Activated naive CD8-positive, alpha-beta T cell treated with anti-CD3 and anti-CD28 coated beads, Interleukin-2, amount 50 U/mL, for 24 hours (primary cell): Measurements from ENCODE around the gene CLSTN2.

Source experiments
- ATAC-seq: fragments of 150-1000 bp; cut with Tn5 transposase; one replicate; pipeline ENCODE4 v1.10.0; 2021
- DNase-seq: peaks from one replicate; pipeline ENCODE4 v3.0.0; 2021
- H3K27ac Mint-ChIP-seq: one replicate; pipeline ENCODE4 v1.8.0; 2021; ENCODE audit warnings: mild to moderate bottlenecking, mixed read lengths
- H3K27me3 Mint-ChIP-seq: one replicate; pipeline ENCODE4 v1.8.0; 2021; ENCODE audit warnings: mixed read lengths
- H3K36me3 Mint-ChIP-seq: one replicate; pipeline ENCODE4 v1.8.0; 2021; ENCODE audit warnings: low read depth, mixed read lengths
- H3K4me1 Mint-ChIP-seq: one replicate; pipeline ENCODE4 v1.8.0; 2021; ENCODE audit warnings: mixed read lengths
- H3K4me3 Mint-ChIP-seq: one replicate; pipeline ENCODE4 v1.8.0; 2021; ENCODE audit warnings: mild to moderate bottlenecking, moderate library complexity, mixed read lengths
- H3K9me3 Mint-ChIP-seq: one replicate; pipeline ENCODE4 v1.8.0; 2021; ENCODE audit warnings: mixed read lengths

The CLSTN2 gene

DNA sequence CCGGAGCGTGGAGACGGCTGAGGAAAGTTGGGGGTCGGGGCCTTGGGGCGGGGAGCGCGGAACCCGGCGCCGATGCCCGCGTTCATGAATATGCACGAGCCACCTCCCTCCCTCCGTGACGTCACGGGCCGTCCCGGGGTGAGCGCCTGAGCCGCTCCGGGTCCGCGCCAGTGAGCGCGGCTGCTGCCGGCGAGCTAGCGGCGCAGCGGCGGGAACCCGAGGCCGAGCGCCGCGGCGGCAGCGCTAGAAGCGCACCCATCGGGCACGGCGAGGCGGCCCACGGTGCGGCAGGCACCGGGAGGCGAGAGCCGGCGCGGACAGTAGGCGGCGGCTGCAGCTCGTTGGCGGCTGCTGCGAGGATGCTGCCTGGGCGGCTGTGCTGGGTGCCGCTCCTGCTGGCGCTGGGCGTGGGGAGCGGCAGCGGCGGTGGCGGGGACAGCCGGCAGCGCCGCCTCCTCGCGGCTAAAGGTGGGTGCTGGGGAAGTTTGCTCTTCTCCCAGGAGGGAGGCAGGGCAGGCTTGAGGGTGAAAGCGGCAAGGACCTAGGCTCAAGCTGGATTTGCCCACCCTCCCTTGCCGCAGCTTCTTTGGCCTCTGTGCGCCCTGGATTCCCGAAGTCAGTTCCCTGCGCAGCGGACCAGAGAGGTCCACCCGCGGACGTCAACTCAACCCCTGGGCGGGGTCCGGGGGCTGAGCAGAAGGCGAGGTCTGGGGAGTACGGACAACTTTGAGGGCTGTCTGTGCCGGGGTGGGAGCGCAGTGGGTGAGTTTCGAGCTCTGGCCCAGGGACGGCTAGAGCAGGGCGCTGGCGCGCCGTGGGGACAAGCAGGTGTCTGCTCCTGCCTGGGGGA is at the start of gene CLSTN2:
CLSTN2 (plus strand) TSS at position 170 of the 850 bp plus-strand sequence.
- peaks cover 5% of the 10 kb centered on the region for H3K4me1 Mint-ChIP-seq
- H3K27ac Mint-ChIP-seq, result no peak within 1 kb of the TSS
- peaks cover 55% of the 10 kb centered on the region for H3K27me3 Mint-ChIP-seq
- H3K36me3 Mint-ChIP-seq, result no peaks in the 10 kb centered on the region
- no peak within 1 kb of the TSS for H3K4me3 Mint-ChIP-seq
- peak; percentile 22 for DNase-seq
- ATAC-seq, result peak; percentile 67
- no peaks in the 10 kb centered on the region for H3K9me3 Mint-ChIP-seq

DNA sequence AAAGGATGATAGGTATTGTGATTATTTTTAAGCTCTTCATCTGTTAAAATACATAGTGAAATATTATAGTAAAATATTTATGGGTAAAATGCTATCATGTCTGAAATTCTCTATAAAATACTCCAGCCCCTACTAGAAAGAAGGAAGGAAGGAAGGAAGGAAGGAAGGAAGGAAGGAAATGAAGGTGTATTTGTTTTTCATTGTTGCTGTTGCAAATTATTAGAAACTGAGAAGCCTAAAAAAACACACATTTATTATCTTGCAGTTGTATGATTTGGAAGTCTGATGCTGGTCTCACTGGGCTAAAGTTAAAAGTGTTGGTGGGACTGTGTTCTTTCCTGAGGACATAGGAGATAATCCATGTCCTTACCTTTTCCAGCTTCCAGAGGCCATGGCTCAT is 47.6 kb upstream of the CLSTN2 start:
- Mint-ChIP-seq H3K9me3 (no peaks in the 10 kb centered on the region), H3K27me3 (peaks cover 2% of the 10 kb centered on the region), H3K36me3 (no peaks in the 10 kb centered on the region), H3K4me1 (no peaks in the 10 kb centered on the region), H3K27ac (no peak overlapping the region), H3K4me3 (no peak overlapping the region)
- DNase-seq, result no peak
- ATAC-seq, result no peak

DNA sequence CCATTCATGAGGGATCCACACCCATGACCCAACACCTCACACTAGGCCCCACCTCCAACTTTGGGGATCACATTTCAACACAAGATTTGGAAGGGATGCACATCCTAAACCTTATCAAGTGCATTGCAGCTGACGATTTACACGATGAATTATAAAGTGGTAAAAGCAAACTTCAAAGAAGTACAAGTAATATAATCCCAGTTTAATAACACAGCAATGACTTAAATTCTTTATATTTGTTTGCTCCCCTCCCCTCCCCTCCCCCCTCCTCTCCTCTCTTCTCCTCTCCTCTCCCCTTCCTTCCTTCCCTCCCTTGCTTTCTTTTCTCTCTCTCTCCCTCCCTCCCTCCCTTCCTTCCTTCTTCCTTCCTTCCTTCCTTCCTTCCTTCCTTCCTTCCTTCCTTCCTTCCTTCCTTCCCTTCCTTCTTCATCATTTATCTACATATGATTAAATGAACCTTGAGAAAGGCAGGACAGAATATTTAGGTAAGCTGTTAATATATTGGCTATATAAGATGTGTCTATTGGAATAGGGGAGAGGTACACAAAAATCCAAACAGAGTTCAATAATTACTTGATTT is 46.3 kb upstream of the CLSTN2 start:
- H3K27me3 Mint-ChIP-seq, result peaks cover under 1% of the 10 kb centered on the region
- DNase-seq (no peak), ATAC-seq (no peak)
- no peaks in the 10 kb centered on the region for H3K4me1 Mint-ChIP-seq
- H3K4me3 Mint-ChIP-seq, result no peak overlapping the region
- H3K36me3 Mint-ChIP-seq, result no peaks in the 10 kb centered on the region
- H3K27ac Mint-ChIP-seq, result no peak overlapping the region
- no peaks in the 10 kb centered on the region for H3K9me3 Mint-ChIP-seq

DNA sequence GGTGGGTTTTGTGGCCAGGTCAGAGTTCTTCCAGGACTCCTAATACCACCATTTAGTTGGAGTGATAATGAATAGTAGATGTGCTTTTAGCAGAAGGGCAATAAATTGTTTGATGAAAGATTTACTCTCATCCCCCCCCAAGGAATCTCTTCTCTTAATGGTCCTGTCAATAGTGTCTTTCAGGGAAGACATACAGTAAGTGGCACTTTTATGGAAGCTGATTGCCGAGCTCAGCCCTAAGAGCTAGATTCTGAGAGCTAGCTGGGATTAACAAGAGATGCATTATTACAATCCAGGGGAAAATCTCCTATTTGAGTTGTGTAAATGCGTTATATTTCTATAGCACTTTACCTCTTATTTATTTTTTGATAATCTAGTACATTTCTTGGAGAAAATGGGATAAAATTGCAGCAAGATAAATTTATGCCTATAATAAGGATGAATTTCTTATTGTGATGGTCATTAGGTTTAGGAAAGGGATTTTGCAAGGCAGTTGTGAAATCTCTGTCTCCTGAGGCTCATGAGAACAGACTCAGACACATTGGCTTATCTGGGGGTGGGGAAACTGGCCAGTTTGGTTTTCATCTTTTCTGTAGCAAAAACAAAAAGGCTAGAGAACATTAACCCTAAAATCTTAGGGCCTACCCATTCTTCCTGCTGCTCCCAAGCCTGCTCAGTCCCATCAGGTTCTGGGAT is 41.6 kb upstream of the CLSTN2 start:
- DNase-seq, result no peak
- no peak for ATAC-seq
- H3K27ac Mint-ChIP-seq, result no peak overlapping the region

DNA sequence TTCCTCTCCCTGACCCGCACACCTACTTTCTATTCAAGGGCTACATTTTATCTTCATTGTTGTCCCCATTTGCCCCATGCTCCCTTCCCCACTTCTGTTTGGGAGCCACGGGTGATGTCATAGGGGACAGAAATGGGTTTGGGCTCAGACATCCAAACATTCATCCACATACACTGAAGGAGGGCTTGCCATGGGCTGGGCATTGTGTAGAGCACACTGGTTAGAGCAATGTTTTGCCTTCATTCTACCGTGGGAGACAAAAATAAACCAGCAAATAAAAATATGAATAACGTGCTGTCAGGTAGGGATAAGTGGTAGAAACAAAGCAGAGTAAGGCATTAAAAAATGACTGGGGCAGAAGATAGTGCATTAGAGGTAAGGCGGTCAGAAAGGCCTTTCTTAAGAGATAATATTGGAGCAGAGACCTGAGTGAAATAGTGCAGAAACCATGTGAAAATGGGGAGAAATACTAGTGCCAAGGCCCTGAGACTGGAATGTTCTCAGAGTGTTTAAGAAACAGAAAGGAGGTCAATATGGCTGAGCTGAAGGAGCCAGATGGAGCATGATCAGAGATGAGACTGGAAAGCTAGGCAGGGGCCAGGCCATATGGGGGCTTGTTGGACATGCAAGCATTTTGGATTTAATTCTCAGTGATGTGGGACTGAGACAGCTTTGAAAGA is 40.9 kb upstream of the CLSTN2 start:
- ATAC-seq (no peak), DNase-seq (no peak)
- no peaks in the 10 kb centered on the region for H3K36me3 Mint-ChIP-seq
- no peaks in the 10 kb centered on the region for H3K27me3 Mint-ChIP-seq
- H3K4me3 Mint-ChIP-seq, result no peak overlapping the region
- no peaks in the 10 kb centered on the region for H3K9me3 Mint-ChIP-seq
- no peaks in the 10 kb centered on the region for H3K4me1 Mint-ChIP-seq
- H3K27ac Mint-ChIP-seq, result no peak overlapping the region

More for the DNA sequence above, 41.6 kb upstream of the CLSTN2 start:
- no peaks in the 10 kb centered on the region for H3K36me3 Mint-ChIP-seq
- H3K27me3 Mint-ChIP-seq, result no peaks in the 10 kb centered on the region
- no peaks in the 10 kb centered on the region for H3K4me1 Mint-ChIP-seq
- H3K9me3 Mint-ChIP-seq, result no peaks in the 10 kb centered on the region
- no peak overlapping the region for H3K4me3 Mint-ChIP-seq

DNA sequence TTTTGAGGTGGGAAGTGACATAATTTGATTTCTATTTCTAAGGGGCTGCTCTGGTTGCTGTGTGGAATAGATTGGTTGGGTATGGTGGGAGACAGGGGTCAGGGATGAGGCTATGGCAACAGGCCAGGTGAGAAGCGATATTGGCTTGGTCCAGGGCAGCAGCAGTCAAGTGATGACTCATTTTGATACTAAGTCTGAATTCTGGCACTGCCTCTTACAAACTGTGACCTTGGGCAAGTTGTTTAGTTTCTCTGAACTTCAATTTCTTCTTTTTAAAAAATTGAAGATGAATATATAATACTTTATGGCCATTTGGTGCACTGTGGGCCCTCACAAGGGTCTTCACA is 40.4 kb upstream of the CLSTN2 start:
- ATAC-seq (no peak), DNase-seq (no peak)
- Mint-ChIP-seq H3K9me3 (no peaks in the 10 kb centered on the region), H3K4me3 (no peak overlapping the region), H3K36me3 (no peaks in the 10 kb centered on the region), H3K27me3 (peaks cover 3% of the 10 kb centered on the region), H3K27ac (no peak overlapping the region), H3K4me1 (no peaks in the 10 kb centered on the region)

DNA sequence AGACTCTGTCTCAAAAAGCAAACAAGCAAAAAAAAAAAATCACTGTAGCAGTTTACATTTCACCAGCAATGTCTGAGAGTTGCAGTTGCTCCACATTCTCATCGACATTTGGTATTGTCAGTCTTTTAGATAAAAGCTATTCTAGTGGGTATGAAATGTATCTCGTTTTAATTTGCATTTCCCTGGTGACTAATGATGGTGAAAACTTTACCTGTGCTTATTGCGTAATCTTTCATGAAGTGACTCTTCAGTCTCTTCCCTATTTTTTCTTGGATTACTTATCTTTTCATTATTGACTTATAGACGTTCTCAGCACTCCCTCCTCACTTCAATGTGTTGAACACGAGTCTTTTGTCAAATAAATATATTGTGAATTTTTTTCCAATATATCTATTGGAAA is 37.2 kb upstream of the CLSTN2 start:
- DNase-seq (no peak), ATAC-seq (no peak)
- H3K4me3 Mint-ChIP-seq, result no peak overlapping the region
- peaks cover 8% of the 10 kb centered on the region for H3K27me3 Mint-ChIP-seq
- no peaks in the 10 kb centered on the region for H3K4me1 Mint-ChIP-seq
- H3K27ac Mint-ChIP-seq, result no peak overlapping the region
- no peaks in the 10 kb centered on the region for H3K36me3 Mint-ChIP-seq
- no peaks in the 10 kb centered on the region for H3K9me3 Mint-ChIP-seq

DNA sequence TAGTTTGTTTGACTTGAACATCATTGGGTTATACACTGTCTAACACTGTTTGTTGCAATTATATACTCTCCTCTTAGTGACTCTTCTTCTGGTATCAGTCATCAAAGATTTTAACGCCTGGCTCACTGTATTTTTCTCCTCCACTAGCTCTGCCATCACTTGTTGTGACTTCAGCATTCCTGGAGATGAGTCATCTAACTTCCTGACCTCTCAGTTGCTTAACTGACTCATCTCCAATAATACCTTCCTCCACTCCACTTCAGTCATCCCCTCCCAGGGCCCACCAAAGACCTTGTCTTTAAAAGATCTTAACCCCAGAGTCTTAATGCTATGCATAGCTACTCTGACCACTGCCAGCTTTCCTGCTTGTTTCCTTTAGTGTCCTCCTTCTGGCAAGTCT is 28.6 kb upstream of the CLSTN2 start:
- Mint-ChIP-seq H3K4me1 (no peaks in the 10 kb centered on the region), H3K4me3 (no peak overlapping the region), H3K9me3 (no peaks in the 10 kb centered on the region), H3K36me3 (no peaks in the 10 kb centered on the region), H3K27me3 (peaks cover 6% of the 10 kb centered on the region), H3K27ac (no peak overlapping the region)
- DNase-seq, result no peak
- peak; percentile 30 for ATAC-seq

DNA sequence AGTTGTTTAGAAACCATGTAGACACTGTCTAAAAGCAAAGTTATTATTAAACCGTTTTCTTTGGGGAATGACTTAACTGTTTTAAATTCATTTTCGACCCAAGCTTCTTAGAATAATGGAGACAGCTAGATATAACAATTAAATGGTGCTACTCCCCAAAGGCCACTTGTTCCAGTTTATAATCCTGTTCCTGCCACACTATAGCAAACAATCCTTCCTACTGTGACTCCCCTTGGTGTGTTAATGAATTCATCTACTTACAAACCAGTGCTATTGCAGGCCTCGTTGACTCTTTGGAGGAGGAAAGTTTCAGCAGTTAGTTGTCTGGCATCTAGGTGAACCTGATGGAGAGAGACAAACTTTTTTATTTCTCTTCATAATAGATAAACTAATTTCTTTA is 25.2 kb upstream of the CLSTN2 start:
- H3K9me3 Mint-ChIP-seq, result peaks cover 7% of the 10 kb centered on the region
- peaks cover 5% of the 10 kb centered on the region for H3K27me3 Mint-ChIP-seq
- DNase-seq (no peak), ATAC-seq (no peak)
- H3K4me3 Mint-ChIP-seq, result no peak overlapping the region
- H3K36me3 Mint-ChIP-seq, result no peaks in the 10 kb centered on the region
- H3K27ac Mint-ChIP-seq, result no peak overlapping the region
- H3K4me1 Mint-ChIP-seq, result no peaks in the 10 kb centered on the region

DNA sequence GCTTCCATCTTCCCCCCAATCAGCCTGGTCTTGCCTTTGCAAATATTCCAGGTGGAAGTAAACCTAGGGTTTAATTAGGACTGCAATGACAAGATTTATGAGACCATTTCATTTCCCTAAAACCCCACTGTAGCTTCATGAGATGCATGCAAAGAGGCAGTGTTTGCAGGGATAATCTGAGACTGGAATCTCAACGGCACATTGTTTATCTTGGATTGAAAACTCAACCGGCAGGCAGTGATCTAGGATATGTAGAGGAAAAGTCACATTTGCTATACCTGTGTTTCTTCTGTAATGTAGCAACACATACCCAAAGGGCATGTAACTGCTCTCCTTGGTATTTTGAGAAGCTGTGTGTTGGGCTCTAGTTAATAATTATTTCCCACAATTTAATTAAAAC is 18.7 kb upstream of the CLSTN2 start:
- Mint-ChIP-seq H3K27ac (no peak overlapping the region), H3K9me3 (peaks cover 7% of the 10 kb centered on the region), H3K4me3 (no peak overlapping the region), H3K27me3 (peaks cover 5% of the 10 kb centered on the region), H3K4me1 (no peaks in the 10 kb centered on the region), H3K36me3 (no peaks in the 10 kb centered on the region)
- DNase-seq, result no peak
- ATAC-seq, result no peak

DNA sequence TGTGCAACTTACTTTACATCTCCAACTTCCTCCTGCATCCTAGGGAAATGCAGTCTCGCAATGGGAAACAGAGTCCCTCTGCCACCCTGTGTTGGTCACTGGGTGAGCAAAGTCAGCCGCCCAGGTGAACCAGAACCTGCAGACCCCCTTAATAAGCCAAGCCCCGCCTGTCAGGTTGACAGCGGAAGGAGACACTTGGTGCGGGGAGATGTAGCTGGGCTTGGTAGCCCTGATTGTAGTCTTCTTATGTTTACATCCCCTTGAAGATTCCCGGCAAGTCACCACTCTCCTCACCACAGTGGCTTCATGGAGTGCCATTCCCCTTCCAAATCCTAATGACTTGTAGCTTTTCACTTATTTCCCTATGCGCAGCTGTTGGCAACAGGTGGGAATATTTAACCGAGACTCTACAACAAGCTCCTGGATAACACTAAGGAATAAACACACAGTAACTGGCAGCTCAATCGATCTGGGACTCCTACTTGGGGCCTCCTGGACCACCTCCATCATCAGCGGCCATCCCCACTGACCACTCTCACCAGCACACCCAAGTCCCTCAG is 17.7 kb upstream of the CLSTN2 start:
- no peaks in the 10 kb centered on the region for H3K4me1 Mint-ChIP-seq
- peaks cover 4% of the 10 kb centered on the region for H3K27me3 Mint-ChIP-seq
- no peak overlapping the region for H3K27ac Mint-ChIP-seq
- no peaks in the 10 kb centered on the region for H3K36me3 Mint-ChIP-seq
- no peak overlapping the region for H3K4me3 Mint-ChIP-seq
- no peak for ATAC-seq
- peaks cover 6% of the 10 kb centered on the region for H3K9me3 Mint-ChIP-seq
- DNase-seq, result no peak

DNA sequence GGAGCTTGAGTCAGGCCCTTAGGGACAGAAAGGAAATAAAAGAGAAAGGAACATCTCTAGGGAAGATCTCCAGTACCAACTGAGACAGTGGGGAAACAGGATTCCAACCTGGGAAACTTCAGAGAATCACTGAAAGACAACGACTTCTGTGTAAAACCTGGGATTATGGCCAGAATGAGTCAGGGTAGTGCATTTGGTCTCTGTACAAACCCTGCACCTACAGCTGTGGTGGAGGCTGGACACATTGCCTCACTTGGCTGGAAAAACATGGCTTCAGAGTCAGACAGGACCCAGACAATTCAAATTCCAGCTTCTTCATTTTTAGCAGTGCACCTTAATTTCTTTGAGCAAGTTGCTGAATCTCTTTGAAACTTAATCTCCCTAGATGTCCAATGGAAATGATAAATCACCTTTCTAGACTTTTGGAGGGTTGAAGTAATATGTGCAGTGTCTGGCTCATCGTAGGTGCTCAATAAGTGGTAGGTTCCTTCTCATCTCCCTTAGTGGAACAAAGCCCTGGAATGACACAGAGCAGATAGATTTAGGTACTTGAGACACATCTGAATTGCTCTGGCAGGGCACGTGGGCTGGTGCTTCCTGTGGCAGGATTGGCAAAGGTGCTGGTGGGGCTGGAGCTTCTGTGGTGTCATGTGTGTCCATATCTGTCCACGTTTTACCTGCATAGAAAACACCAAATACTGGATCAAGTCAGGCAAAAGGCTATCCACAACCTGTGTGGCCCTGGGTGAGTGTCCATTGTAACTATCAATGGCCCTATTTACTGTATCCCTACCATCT is 6.1 kb upstream of the CLSTN2 start:
- H3K4me1 Mint-ChIP-seq, result no peaks in the 10 kb centered on the region
- H3K27ac Mint-ChIP-seq, result no peak overlapping the region
- no peaks in the 10 kb centered on the region for H3K9me3 Mint-ChIP-seq
- ATAC-seq (no peak), DNase-seq (no peak)
- peaks cover 20% of the 10 kb centered on the region for H3K27me3 Mint-ChIP-seq
- no peaks in the 10 kb centered on the region for H3K36me3 Mint-ChIP-seq
- no peak overlapping the region for H3K4me3 Mint-ChIP-seq

DNA sequence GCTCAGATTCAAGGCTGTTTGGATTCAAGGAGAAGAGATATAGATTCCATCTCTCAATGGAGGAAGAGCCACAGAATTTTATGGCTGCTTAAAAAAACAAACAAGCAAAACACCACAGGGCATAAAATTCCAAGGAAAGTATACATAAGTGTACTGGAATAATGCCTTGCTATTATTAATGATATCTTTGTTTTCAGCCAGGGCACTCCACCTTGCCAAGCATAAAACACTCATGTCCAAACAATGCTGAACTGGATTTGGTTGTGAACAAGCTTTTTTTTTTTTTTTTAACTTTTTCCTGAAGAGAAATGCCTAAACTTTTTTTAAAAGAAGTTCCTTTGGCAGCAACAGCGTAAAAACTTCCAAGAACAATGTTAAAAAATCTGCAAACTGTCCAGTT is 4.8 kb upstream of the CLSTN2 start:
- H3K27ac Mint-ChIP-seq, result no peak overlapping the region
- DNase-seq, result no peak
- H3K4me3 Mint-ChIP-seq, result no peak overlapping the region
- peaks cover 28% of the 10 kb centered on the region for H3K27me3 Mint-ChIP-seq
- ATAC-seq, result no peak
- no peaks in the 10 kb centered on the region for H3K4me1 Mint-ChIP-seq
- H3K36me3 Mint-ChIP-seq, result no peaks in the 10 kb centered on the region
- H3K9me3 Mint-ChIP-seq, result no peaks in the 10 kb centered on the region

DNA sequence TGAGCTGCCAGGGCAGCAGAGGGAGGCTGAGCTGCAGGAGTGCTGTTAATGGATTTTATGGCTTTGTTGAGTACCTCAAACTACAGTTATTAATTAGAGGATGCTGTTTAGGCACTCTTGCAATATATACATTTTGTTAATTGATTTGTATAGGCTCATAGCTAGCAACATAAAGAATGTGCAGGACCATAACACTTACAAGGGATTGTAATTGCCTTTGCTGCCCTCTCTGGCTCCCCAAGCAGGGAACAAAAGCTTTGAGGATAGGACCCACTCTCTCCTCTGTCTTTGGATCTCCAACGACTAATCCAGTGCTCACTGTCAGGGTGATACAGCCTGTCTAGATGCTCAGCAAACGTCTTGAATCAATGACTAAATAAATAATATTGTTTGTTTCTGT is 1.2 kb upstream of the CLSTN2 start:
- no peaks in the 10 kb centered on the region for H3K9me3 Mint-ChIP-seq
- peaks cover 52% of the 10 kb centered on the region for H3K27me3 Mint-ChIP-seq
- no peak for DNase-seq
- H3K4me3 Mint-ChIP-seq, result no peak overlapping the region
- no peak for ATAC-seq
- no peaks in the 10 kb centered on the region for H3K36me3 Mint-ChIP-seq
- H3K27ac Mint-ChIP-seq, result no peak overlapping the region
- peaks cover 5% of the 10 kb centered on the region for H3K4me1 Mint-ChIP-seq
